Amygdala (tissue), 56 donors: Measurements from ENCODE around the gene HPN.
"Not testable (repeated sequence)": the region's sequence is repeated elsewhere in the genome, so short reads cannot be mapped to it uniquely, and the experiment has no call there.

Experiments used
- DNase-seq, 56 donors: peaks; one replicate each; lab custom pipeline; 2025; lab: John Stamatoyannopoulos, UW

The HPN gene

GRCh38 chr19:35041548-35042055, at the start of gene HPN:
Gene HPN, plus strand, starts transcription at chr19:35041721. Its CDS starts 786 bp downstream, at chr19:35042507.
- no peak for DNase-seq

GRCh38 chr19:34992582-34992981, 48.9 kb upstream of the HPN start:
- not testable (repeated sequence) for DNase-seq

GRCh38 chr19:34994286-34994642, 47.3 kb upstream of the HPN start:
- DNase-seq, result no peak

- no peak for DNase-seq
Measured at GRCh38 chr19:34994643-34995541, 46.6 kb upstream of the HPN start.

- DNase-seq, result no peak
Measured at GRCh38 chr19:34995551-34995950, 46.0 kb upstream of the HPN start.

- DNase-seq, result no peak
Measured at GRCh38 chr19:34997071-34997617, 44.4 kb upstream of the HPN start.

- not testable (repeated sequence) for DNase-seq
Measured at GRCh38 chr19:34998224-34998623, 43.3 kb upstream of the HPN start.

GRCh38 chr19:34998777-34999497, 42.6 kb upstream of the HPN start:
- no peak for DNase-seq

GRCh38 chr19:34999498-35000337, 41.8 kb upstream of the HPN start, which contains the start of gene GRAMD1A:
Gene GRAMD1A, plus strand, starts transcription at chr19:35000323. Its CDS starts 156 bp downstream, at chr19:35000479.
- peak in 53 of 56 donors; percentile 26 to 87 (median 68) for DNase-seq

GRCh38 chr19:35000338-35000646, 41.2 kb upstream of the HPN start:
- DNase-seq, result no peak

- DNase-seq, result peak in 9 of 56 donors; percentile 6 to 53 (median 20)
Measured at GRCh38 chr19:35000647-35001501, 40.6 kb upstream of the HPN start.

- no peak for DNase-seq
Measured at GRCh38 chr19:35002037-35002535, 39.4 kb upstream of the HPN start.

- DNase-seq, result no peak
Measured at GRCh38 chr19:35004517-35005255, 36.8 kb upstream of the HPN start.

- no peak for DNase-seq
Measured at GRCh38 chr19:35005256-35005977, 36.1 kb upstream of the HPN start.

GRCh38 chr19:35006007-35006341, 35.5 kb upstream of the HPN start:
- DNase-seq, result not testable (repeated sequence)

GRCh38 chr19:35006342-35006998, 35.1 kb upstream of the HPN start:
- DNase-seq, result no peak

- DNase-seq, result no peak
Measured at GRCh38 chr19:35006999-35007365, 34.5 kb upstream of the HPN start.
